Measurements from ENCODE around the gene HSPA12A.
"Not testable (repeated sequence)": the region's sequence is repeated elsewhere in the genome, so short reads cannot be mapped to it uniquely, and the experiment has no call there.

Gene HSPA12A

GRCh38 chr10:116713846-116714245 lies 28.5 kb downstream of the HSPA12A start:
- DNase-seq, result no peak

GRCh38 chr10:116712989-116713543 lies 29.3 kb downstream of the HSPA12A start:
- DNase-seq, result no peak

- no peak for DNase-seq
Measured at GRCh38 chr10:116712519-116712918, 29.8 kb downstream of the HSPA12A start.

GRCh38 chr10:116711803-116712202 lies 30.6 kb downstream of the HSPA12A start:
- not testable (repeated sequence) for DNase-seq

GRCh38 chr10:116710076-116710475 lies 32.3 kb downstream of the HSPA12A start:
- DNase-seq, result no peak

- DNase-seq, result no peak
Measured at GRCh38 chr10:116708877-116709276, 33.5 kb downstream of the HSPA12A start.

GRCh38 chr10:116708391-116708821 lies 34.0 kb downstream of the HSPA12A start:
- no peak for DNase-seq

GRCh38 chr10:116707981-116708380 lies 34.4 kb downstream of the HSPA12A start:
- no peak for DNase-seq

GRCh38 chr10:116706281-116706680 lies 36.1 kb downstream of the HSPA12A start:
- DNase-seq, result no peak

GRCh38 chr10:116705498-116705897 lies 36.9 kb downstream of the HSPA12A start:
- DNase-seq, result no peak

- DNase-seq, result no peak
Measured at GRCh38 chr10:116704926-116705325, 37.4 kb downstream of the HSPA12A start.

- DNase-seq, result no peak
Measured at GRCh38 chr10:116702165-116702564, 40.2 kb downstream of the HSPA12A start.

- no peak for DNase-seq
Measured at GRCh38 chr10:116699471-116700150, 42.8 kb downstream of the HSPA12A start.

GRCh38 chr10:116699049-116699448 lies 43.3 kb downstream of the HSPA12A start:
- no peak for DNase-seq

- no peak for DNase-seq
Measured at GRCh38 chr10:116698364-116698763, 44.0 kb downstream of the HSPA12A start.

- no peak for DNase-seq
Measured at GRCh38 chr10:116697816-116698215, 44.5 kb downstream of the HSPA12A start.

- DNase-seq, result no peak
Measured at GRCh38 chr10:116696919-116697318, 45.4 kb downstream of the HSPA12A start.

- DNase-seq, result no peak
Measured at GRCh38 chr10:116694927-116695268, 47.5 kb downstream of the HSPA12A start.

- no peak for DNase-seq
Measured at GRCh38 chr10:116694243-116694926, 48.0 kb downstream of the HSPA12A start.

GRCh38 chr10:116692225-116692624 lies 50.1 kb downstream of the HSPA12A start:
- no peak for DNase-seq

- no peak for DNase-seq
Measured at GRCh38 chr10:116691635-116692034, 50.7 kb downstream of the HSPA12A start.

- no peak for DNase-seq
Measured at GRCh38 chr10:116690356-116691322, 51.7 kb downstream of the HSPA12A start.

- no peak for DNase-seq
Measured at GRCh38 chr10:116689744-116690143, 52.6 kb downstream of the HSPA12A start.
